Measurements from ENCODE around the gene PMF1.

- TF ChIP-seq CTCF (IDR thresholded peaks at IDR 0.05; ENCODE audit: extremely low read depth in 1 of 2, insufficient read depth in 1 of 2, low read depth in 1 of 2, low read length in 2 of 2): no peak
- TF ChIP-seq POLR2AphosphoS5 (IDR thresholded peaks at IDR 0.05; ENCODE audit: insufficient read depth, low read depth, low read length): no peak
- TF ChIP-seq EZH2 (IDR thresholded peaks at IDR 0.05; ENCODE audit: borderline replicate concordance, low read depth, low read length, severe bottlenecking): no peak
- TF ChIP-seq POLR2A (IDR thresholded peaks at IDR 0.05; ENCODE audit: low read depth, low read length): no peak
- no peak for TF ChIP-seq FOS (IDR thresholded peaks at IDR 0.05; ENCODE audit: borderline replicate concordance, insufficient read depth, low read length)
- no peak for TF ChIP-seq MYC (IDR thresholded peaks at IDR 0.05; ENCODE audit: low read depth, low read length)
- no peak for TF ChIP-seq JUN (IDR thresholded peaks at IDR 0.05; ENCODE audit: borderline replicate concordance, insufficient read depth, insufficient read length, low read depth)
- TF ChIP-seq, protein P1, sequence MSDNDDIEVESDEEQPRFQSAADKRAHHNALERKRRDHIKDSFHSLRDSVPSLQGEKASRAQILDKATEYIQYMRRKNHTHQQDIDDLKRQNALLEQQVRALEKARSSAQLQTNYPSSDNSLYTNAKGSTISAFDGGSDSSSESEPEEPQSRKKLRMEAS (IDR thresholded peaks at IDR 0.05; ENCODE audit: insufficient read depth, insufficient read length): no peak
Observed at GRCh38 chr1:156228501-156228900, 15.7 kb downstream of the PMF1 start.

Measured in endothelial cell of umbilical vein (primary cell).